Smooth muscle cell (in vitro differentiated cells): ENCODE results near the gene PDCD7. TPM values are rescaled to one million over a fixed set of nuclear protein-coding genes. Genes with fewer than 3 reads are reported as not detected.
"Not testable (repeated sequence)": the region's sequence is repeated elsewhere in the genome, so short reads cannot be mapped to it uniquely, and the experiment has no call there.

Experiments used
- DNase-seq: peaks from one replicate; lab custom pipeline; 2025; ENCODE audit not compliant: unreplicated experiment; lab: John Stamatoyannopoulos, UW
- H2AFZ ChIP-seq: fragments of 200-600 bp; sonication (generic); 2 replicates; pipeline ENCODE4 v1.6.0; 2016; ENCODE audit warnings: antibody characterized with exemption, low read depth, mild to moderate bottlenecking
- H3F3A ChIP-seq: fragments of 200-600 bp; sonication (generic); 2 replicates; pipeline ENCODE4 v1.6.0; 2017; ENCODE audit warnings: antibody characterized with exemption, low read depth
- H3K27ac ChIP-seq: fragments of 200-600 bp; sonication (generic); 2 replicates; pipeline ENCODE4 v1.5.1; 2016; ENCODE audit warnings: low read depth, mild to moderate bottlenecking
- H3K27me3 ChIP-seq: fragments of 200-600 bp; sonication (generic); 2 replicates; pipeline ENCODE4 v1.6.1; 2016; ENCODE audit warnings: low read depth, mild to moderate bottlenecking
- H3K36me3 ChIP-seq: fragments of 200-600 bp; sonication (generic); 2 replicates; pipeline ENCODE4 v1.5.1; 2016; ENCODE audit warnings: low read depth
- H3K4me1 ChIP-seq: fragments of 200-600 bp; sonication (generic); 2 replicates; pipeline ENCODE4 v1.5.1; 2016; ENCODE audit warnings: low read depth
- H3K4me2 ChIP-seq: fragments of 200-600 bp; sonication (generic); 2 replicates; pipeline ENCODE4 v1.6.0; 2016; ENCODE audit warnings: mild to moderate bottlenecking
- H3K4me3 ChIP-seq: fragments of 200-600 bp; sonication (generic); 2 replicates; pipeline ENCODE4 v1.5.1; 2016; ENCODE audit warnings: mild to moderate bottlenecking
- H3K79me2 ChIP-seq: fragments of 200-600 bp; sonication (generic); 2 replicates; pipeline ENCODE4 v1.6.0; 2016; ENCODE audit warnings: low read depth, mild to moderate bottlenecking
- H3K9ac ChIP-seq: fragments of 200-600 bp; sonication (generic); 2 replicates; pipeline ENCODE4 v1.6.0; 2016; ENCODE audit warnings: low read depth
- H3K9me3 ChIP-seq: fragments of 200-600 bp; sonication (generic); replicated peaks from 2 replicates; pipeline ENCODE4 v1.5.1; 2016; ENCODE audit warnings: low read depth
- H4K20me1 ChIP-seq: fragments of 200-600 bp; sonication (generic); 2 replicates; pipeline ENCODE4 v1.6.0; 2016; ENCODE audit warnings: low read depth
- WGBS: methylation state at CpG from one replicate; pipeline ENCODE4 v1.1.7; 2016; ENCODE audit warnings: low lambda C conversion rate; 5-methylcytosine and 5-hydroxymethylcytosine counted together
- polyA plus RNA-seq: library from polyadenylated mRNA; unstranded; fragments of >200 nt; fragmentation: Nextera tagmentation; extraction: Ambion mirVana; gene quantifications from 2 replicates; pipeline ENCODE4 v1.2.1, GENCODE V29; 2016
- total RNA-seq: library from RNA; depleted of rRNA; stranded (reverse); fragments of >200 nt; gene quantifications from 2 replicates; pipeline ENCODE4 v1.2.3, GENCODE V29; 2014
- TF ChIP-seq, protein P1 (sequence below): fragments of 200-600 bp; sonication (generic); IDR thresholded peaks from 2 replicates; pipeline ENCODE4 v1.5.1; 2017; ENCODE audit warnings: borderline replicate concordance, mild to moderate bottlenecking, antibody characterized with exemption; ENCODE audit not compliant: insufficient read depth, poor library complexity, severe bottlenecking

Gene PDCD7
- total and polyA plus RNA-seq, 2 experiments from 2014 or later = 11.6 to 14.3 TPM

DNA sequence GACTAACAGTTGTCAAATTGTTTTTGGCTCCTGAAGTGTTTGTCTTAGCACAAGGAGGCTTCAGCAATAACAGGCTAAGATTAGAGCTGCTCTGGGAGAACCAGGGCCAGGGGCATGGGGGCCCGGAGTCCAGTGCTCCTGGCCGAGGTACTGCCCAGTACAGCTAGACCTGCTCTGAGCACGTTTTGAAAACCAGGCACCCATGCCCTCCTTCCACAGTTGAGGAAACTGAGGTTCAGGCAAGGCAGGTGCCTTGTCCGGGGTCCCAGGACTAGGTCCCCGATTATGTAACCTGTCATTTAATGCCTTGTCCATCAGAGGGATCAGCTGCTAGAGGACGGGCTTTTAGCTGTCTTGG lies 37.9 kb downstream of the PDCD7 start:
- Histone ChIP-seq H2AFZ (no peak overlapping the region), H3K79me2 (no peaks in the 10 kb centered on the region), H3F3A (no peaks in the 10 kb centered on the region), H3K4me2 (no peak overlapping the region), H3K27ac (no peak overlapping the region), H3K36me3 (peaks cover 4% of the 10 kb centered on the region), H3K27me3 (no peaks in the 10 kb centered on the region), H3K4me1 (no peaks in the 10 kb centered on the region), H3K9ac (no peak overlapping the region), H3K9me3 (no peaks in the 10 kb centered on the region), H3K4me3 (no peak overlapping the region), H4K20me1 (no peaks in the 10 kb centered on the region)
- WGBS = 88% methylated on average over 6 of the region's 6 CpGs
- no peak for DNase-seq
- TF ChIP-seq, protein P1, sequence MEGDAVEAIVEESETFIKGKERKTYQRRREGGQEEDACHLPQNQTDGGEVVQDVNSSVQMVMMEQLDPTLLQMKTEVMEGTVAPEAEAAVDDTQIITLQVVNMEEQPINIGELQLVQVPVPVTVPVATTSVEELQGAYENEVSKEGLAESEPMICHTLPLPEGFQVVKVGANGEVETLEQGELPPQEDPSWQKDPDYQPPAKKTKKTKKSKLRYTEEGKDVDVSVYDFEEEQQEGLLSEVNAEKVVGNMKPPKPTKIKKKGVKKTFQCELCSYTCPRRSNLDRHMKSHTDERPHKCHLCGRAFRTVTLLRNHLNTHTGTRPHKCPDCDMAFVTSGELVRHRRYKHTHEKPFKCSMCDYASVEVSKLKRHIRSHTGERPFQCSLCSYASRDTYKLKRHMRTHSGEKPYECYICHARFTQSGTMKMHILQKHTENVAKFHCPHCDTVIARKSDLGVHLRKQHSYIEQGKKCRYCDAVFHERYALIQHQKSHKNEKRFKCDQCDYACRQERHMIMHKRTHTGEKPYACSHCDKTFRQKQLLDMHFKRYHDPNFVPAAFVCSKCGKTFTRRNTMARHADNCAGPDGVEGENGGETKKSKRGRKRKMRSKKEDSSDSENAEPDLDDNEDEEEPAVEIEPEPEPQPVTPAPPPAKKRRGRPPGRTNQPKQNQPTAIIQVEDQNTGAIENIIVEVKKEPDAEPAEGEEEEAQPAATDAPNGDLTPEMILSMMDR = no peak

DNA sequence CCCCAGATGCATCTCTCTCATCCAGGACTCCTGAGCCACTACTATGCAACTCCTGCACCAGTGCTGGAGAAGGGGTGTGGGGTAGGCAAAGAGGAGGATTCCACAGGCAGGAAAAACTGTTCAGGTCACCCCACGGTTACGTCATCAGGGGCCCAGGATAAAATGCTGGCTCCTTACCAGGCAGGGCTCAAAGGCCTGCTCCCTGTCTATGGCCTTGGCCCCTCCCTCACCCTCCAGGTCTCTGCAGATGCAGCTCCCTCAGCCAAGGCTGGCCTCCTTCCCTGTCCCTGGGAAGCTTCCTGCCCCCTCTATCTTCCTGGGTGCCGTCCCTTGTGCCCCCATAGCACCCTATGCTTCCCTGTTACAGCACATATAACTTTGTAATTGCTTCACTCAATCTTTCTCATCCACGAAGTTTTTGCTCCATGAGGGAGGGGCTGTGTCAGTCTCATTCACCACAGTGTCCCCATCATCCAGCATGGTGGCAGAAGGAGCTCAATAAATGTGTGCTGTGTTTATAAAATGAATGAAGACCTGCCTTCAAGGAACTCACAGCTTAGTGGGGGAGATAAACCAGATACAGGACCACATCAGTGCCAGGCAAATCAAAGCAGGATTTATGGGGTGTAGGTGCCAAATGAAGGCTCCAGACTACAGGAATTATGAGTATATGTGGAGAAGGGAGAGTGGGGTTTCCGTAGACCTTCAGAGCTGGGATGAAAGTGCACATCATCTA lies 38.4 kb downstream of the PDCD7 start:
- no peak overlapping the region for H3K9ac ChIP-seq
- no peak for DNase-seq
- H3K27ac ChIP-seq = no peak overlapping the region

DNA sequence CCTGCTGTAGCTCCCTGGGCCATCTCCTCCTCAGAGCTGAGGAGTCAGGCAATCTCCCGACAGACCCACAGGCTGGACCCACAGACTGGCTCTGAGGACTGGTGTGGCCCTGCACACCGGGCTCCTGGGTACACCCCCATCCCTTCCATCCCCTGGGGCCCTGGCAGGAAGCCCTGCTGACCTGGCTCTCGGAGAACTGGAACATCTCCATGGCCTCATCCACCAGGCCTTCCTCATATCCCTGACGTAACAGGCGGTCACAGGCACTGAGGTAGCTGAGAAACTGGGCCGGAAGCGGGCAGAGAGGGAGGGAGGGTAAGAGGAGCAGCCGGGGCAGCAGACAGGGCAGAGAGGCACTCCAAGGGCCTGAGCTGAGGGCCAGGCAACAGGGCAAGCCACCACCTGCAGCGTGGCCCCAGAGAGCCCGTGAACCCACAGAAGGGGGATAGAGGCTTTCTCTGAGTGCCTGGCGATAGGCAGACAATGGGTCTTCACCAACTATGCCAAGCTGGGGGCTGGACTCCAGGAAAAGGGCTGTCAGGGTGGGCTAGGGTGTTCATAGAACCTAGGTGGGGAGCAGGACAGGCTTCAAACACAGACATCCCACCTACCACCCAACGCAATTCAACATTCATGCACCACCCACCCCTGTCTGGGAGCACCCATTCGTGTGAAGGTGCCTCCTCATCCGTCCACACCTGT lies 39.2 kb downstream of the PDCD7 start:
- WGBS = 96% methylated on average over 14 of the region's 14 CpGs
- Histone ChIP-seq H3K9ac (no peak overlapping the region), H3K4me2 (no peak overlapping the region), H3K79me2 (no peaks in the 10 kb centered on the region), H3K27ac (no peak overlapping the region), H4K20me1 (no peaks in the 10 kb centered on the region), H3K4me1 (no peaks in the 10 kb centered on the region), H3K36me3 (peaks cover 4% of the 10 kb centered on the region), H3K9me3 (no peaks in the 10 kb centered on the region), H2AFZ (no peak overlapping the region), H3K27me3 (no peaks in the 10 kb centered on the region), H3K4me3 (no peak overlapping the region), H3F3A (no peaks in the 10 kb centered on the region)
- no peak for DNase-seq
- TF ChIP-seq, protein P1 = no peak

More for the DNA sequence above, 38.4 kb downstream of the PDCD7 start:
- Histone ChIP-seq H3K79me2 (no peaks in the 10 kb centered on the region), H2AFZ (no peak overlapping the region), H3K27me3 (no peaks in the 10 kb centered on the region), H3K4me3 (no peak overlapping the region), H3K4me2 (no peak overlapping the region), H4K20me1 (no peaks in the 10 kb centered on the region), H3K9me3 (no peaks in the 10 kb centered on the region), H3K4me1 (no peaks in the 10 kb centered on the region), H3F3A (no peaks in the 10 kb centered on the region), H3K36me3 (peaks cover 4% of the 10 kb centered on the region)
- TF ChIP-seq, protein P1 = no peak
- 90% methylated on average over 5 of the region's 5 CpGs for WGBS

DNA sequence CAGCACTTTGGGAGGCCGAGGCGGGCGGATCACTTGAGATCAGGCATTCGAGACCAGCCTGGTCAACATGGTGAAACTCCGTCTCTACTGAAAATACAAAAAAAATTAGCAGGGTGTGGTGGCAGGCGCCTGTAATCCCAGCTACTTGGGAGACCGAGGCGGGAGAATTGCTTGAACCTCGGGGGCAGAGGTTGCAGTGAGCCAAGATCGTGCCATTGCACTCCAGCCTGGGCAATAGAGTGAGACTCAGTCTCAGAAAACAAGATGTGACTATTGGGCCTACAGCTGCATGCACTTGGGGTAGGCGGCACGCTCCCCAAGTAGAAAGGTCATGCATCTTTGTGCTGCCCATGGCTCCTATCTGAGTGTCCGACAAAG lies 39.8 kb downstream of the PDCD7 start:
- not testable (repeated sequence) for H3K27ac ChIP-seq

More for the DNA sequence above, 39.8 kb downstream of the PDCD7 start:
- not testable (repeated sequence) for H3K79me2 ChIP-seq, H2AFZ ChIP-seq, H3K27me3 ChIP-seq, DNase-seq, H3K4me2 ChIP-seq, H3K9me3 ChIP-seq, H4K20me1 ChIP-seq, H3K9ac ChIP-seq, H3K36me3 ChIP-seq, H3K4me1 ChIP-seq, H3F3A ChIP-seq, H3K4me3 ChIP-seq
- 98% methylated on average over 13 of the region's 13 CpGs for WGBS
